ENCODE measurements around the gene SUMF1. TPM values are rescaled to one million over a fixed set of nuclear protein-coding genes. Genes with fewer than 3 reads are reported as not detected.

Gene SUMF1
- total RNA-seq, 1 donor from 2014 or later: 6.8 TPM

- ATAC-seq: no peak
- intact Hi-C loops (cut with micrococcal nuclease): no loop called here
- no peak for DNase-seq
Measured at GRCh38 chr3:4326868-4327267, 140.2 kb downstream of the SUMF1 start.

DNA sequence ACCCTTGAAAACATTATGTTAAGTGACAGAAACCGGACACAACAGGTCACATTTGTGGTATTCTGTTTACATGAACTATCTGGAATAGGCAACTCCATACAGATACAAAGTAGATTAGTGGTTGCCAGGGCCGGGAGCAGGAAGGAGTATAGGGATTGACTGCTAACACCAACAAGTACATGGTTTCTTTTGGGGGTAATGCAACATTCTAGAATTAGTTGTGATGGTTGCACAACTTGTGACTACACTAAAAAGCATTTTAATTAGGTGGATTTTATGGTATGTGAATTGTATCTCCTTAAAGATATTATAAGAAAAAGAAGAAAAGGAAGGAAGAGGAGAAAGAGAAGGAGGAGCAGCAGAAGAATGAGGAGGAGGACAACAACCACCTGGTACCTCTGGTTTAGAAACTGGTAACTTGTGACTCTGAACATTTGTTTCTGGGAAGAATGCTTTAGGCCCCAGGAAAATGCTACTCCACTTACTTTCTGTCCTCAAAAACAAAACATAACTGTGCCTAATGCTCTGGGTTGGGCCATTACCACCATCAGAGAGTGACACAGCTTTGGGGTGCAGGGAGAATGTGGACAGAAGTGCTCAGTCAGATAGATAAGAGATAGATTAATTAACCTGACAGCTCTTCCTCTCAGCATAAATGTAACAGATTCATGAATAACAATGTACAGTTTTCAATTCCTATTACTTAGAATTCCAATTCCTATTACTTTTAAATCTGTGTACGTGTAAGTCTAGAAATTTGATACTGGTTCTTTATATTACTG, 143.6 kb downstream of the SUMF1 start:
- intact Hi-C loops (cut with micrococcal nuclease): no loop called here
- DNase-seq (no peak), ATAC-seq (no peak)

DNA sequence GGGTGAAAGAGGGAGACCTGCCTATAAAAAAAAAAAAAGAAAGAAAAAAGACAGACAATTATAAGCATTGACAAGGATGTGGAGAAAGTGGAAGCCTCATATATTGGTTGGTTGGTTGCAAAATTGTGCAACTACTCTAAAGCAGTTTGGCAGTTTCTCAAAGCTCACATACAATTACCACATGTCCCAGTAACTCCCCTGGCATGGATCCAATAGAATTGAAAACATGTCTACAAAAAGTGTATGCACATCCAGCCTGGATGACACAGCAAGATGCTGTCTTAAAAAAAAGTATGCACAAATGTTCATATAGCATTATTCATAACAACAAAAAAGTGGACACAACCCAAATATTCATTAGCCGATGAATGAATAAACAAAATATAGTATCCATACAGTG, 144.4 kb downstream of the SUMF1 start:
- intact Hi-C loops (cut with micrococcal nuclease): no loop called here
- peak; percentile 26 for ATAC-seq
- no peak for DNase-seq

GRCh38 chr3:4321732-4322131, 145.3 kb downstream of the SUMF1 start:
- intact Hi-C loops (cut with micrococcal nuclease): no loop called here
- DNase-seq (no peak), ATAC-seq (no peak)

GRCh38 chr3:4320096-4320911, 146.8 kb downstream of the SUMF1 start:
- ATAC-seq: no peak

GRCh38 chr3:4314688-4315087, 152.4 kb downstream of the SUMF1 start:
- ATAC-seq (no peak), DNase-seq (no peak)
- intact Hi-C loops (cut with micrococcal nuclease): no loop called here

More at GRCh38 chr3:4320096-4320911, 146.8 kb downstream of the SUMF1 start:
- intact Hi-C loops (cut with micrococcal nuclease): no loop called here
- DNase-seq: no peak

- intact Hi-C loops (cut with micrococcal nuclease): no loop called here
- no peak for ATAC-seq
Measured at GRCh38 chr3:4313606-4314293, 153.3 kb downstream of the SUMF1 start.

DNA sequence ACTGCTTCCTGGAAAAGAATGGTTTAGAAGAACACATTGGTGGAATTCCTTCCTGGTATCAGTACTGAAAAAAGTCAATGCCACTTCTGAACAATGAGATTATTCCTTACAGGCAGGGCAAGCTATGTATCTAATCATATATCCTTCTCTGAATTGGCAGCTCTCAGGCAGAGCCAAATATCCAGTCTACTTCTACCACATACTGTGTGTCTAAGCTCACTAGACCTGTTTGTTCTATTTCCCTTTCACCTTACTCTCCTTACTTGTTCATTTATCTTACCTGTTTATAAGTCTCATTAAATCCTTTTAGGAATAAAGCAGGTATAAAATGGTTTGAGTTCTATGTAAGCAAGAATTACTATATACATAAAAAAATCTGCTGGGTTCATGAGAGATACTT, 155.6 kb downstream of the SUMF1 start:
- DNase-seq: no peak
- no peak for ATAC-seq
- intact Hi-C loops (cut with micrococcal nuclease): no loop called here

More at GRCh38 chr3:4313606-4314293, 153.3 kb downstream of the SUMF1 start:
- no peak for DNase-seq

Other genes with a start within 250 kb of the SUMF1 start
- gene SETMAR, start 163.9 kb downstream of the SUMF1 start, total RNA-seq: 14.6 TPM
- gene ITPR1, start 26.1 kb upstream of the SUMF1 start, total RNA-seq: 16.6 TPM